Fibroblast of pulmonary artery (primary cell): ENCODE results near the gene ZRANB1.

Source experiments
- DNase-seq: peaks from one replicate; pipeline ENCODE4 v3.0.0-alpha.2; 2010; ENCODE audit warnings: low read depth
- H3K4me3 ChIP-seq: replicated peaks from 2 replicates; pipeline ENCODE4 v1.5.1; 2011; ENCODE audit warnings: low read depth, mild to moderate bottlenecking, control low read depth, low read length, moderate library complexity
- CTCF ChIP-seq: IDR thresholded peaks from 2 replicates; pipeline ENCODE4 v1.5.1; 2011; ENCODE audit warnings: mild to moderate bottlenecking, control low read depth, low read length, inconsistent platforms; ENCODE audit errors: missing control alignments

ZRANB1 gene

GRCh38 chr10:124974131-124974530 lies 32.2 kb downstream of the ZRANB1 start:
- no peak for DNase-seq
- H3K4me3 ChIP-seq, result no peak overlapping the region
- no peak for TF ChIP-seq CTCF

GRCh38 chr10:124975977-124976514 lies 34.1 kb downstream of the ZRANB1 start:
- no peak overlapping the region for H3K4me3 ChIP-seq
- DNase-seq, result no peak
- TF ChIP-seq CTCF, result no peak

- no peak for TF ChIP-seq CTCF
Measured at GRCh38 chr10:124977161-124977560, 35.2 kb downstream of the ZRANB1 start.

DNA sequence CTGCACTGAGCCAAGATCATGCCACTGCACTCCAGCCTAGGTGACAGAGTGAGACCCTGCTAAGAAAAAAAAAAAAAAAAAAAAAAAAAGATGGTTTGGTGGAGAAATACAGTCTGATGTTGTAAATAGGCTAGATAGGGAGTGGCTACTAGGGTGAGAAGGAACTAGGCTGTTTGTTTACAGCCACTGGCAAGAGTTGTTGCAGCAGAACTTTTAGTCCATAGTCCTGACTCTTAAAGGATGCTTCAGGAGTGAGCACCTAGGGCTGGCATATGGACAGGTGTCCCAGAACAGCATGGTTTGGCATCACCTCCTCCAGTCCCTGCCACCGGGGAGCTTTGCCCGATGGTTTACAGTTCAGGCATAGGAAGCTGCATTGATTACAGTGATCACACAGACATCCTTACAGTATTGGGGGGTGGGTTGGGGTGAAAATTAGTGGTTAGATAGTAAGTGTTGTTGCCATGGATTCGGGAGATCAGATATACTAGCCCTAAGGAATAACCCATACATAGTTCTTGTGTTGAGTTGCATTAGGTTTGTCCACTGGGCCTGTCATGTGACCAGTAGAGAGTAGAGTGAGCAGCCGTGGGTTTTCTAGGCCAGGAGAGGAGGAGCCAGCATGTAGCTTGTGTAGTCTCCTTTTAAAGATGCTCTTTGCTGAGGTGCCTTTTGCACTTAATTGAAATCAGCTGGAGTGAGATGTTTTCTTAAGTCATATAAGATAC lies 35.9 kb downstream of the ZRANB1 start:
- TF ChIP-seq CTCF, result no peak
- no peak for DNase-seq
- H3K4me3 ChIP-seq, result no peak overlapping the region

More at GRCh38 chr10:124977161-124977560, 35.2 kb downstream of the ZRANB1 start:
- no peak overlapping the region for H3K4me3 ChIP-seq
- DNase-seq, result no peak

GRCh38 chr10:124978376-124978725 lies 36.4 kb downstream of the ZRANB1 start:
- TF ChIP-seq CTCF, result no peak
- no peak overlapping the region for H3K4me3 ChIP-seq

DNA sequence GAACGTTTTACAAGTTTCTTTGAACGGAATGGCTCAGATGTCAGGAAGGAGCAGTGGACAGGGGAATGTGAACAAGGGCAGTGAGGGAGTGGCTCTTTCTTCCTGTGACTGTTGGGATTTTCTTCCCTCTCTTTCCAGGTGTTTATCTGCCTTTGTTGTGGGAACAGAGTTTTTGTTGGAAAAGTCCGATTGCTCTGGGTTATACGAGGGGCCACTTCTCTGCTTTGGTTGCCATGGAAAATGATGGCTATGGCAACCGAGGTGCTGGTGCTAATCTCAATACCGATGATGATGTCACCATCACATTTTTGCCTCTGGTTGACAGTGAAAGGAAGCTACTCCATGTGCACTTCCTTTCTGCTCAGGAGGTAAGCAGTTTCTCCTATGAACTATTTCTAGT lies 41.4 kb downstream of the ZRANB1 start:
- no peak for TF ChIP-seq CTCF
- DNase-seq, result peak; percentile 46
- no peak overlapping the region for H3K4me3 ChIP-seq

More at GRCh38 chr10:124978376-124978725, 36.4 kb downstream of the ZRANB1 start:
- DNase-seq, result no peak

- TF ChIP-seq CTCF, result no peak
- H3K4me3 ChIP-seq, result no peak overlapping the region
- no peak for DNase-seq
Measured at GRCh38 chr10:124984376-124984775, 42.5 kb downstream of the ZRANB1 start.
